GM21529 (cell line): ENCODE data around the gene LRRC32.

ENCODE experiments used
- ATAC-seq: cut with Tn5 transposase; IDR thresholded peaks from one replicate; pipeline ENCODE4 v1.9.1; 2021; ENCODE audit not compliant: unreplicated experiment

LRRC32 gene, protein sequence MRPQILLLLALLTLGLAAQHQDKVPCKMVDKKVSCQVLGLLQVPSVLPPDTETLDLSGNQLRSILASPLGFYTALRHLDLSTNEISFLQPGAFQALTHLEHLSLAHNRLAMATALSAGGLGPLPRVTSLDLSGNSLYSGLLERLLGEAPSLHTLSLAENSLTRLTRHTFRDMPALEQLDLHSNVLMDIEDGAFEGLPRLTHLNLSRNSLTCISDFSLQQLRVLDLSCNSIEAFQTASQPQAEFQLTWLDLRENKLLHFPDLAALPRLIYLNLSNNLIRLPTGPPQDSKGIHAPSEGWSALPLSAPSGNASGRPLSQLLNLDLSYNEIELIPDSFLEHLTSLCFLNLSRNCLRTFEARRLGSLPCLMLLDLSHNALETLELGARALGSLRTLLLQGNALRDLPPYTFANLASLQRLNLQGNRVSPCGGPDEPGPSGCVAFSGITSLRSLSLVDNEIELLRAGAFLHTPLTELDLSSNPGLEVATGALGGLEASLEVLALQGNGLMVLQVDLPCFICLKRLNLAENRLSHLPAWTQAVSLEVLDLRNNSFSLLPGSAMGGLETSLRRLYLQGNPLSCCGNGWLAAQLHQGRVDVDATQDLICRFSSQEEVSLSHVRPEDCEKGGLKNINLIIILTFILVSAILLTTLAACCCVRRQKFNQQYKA

GRCh38 chr11:76670485-76671236 lies at the start of gene LRRC32:
TSS of gene LRRC32 (minus strand) at chr11:76670747. CDS start at chr11:76665954, 4,793 bp downstream.
- ATAC-seq: no peak

DNA sequence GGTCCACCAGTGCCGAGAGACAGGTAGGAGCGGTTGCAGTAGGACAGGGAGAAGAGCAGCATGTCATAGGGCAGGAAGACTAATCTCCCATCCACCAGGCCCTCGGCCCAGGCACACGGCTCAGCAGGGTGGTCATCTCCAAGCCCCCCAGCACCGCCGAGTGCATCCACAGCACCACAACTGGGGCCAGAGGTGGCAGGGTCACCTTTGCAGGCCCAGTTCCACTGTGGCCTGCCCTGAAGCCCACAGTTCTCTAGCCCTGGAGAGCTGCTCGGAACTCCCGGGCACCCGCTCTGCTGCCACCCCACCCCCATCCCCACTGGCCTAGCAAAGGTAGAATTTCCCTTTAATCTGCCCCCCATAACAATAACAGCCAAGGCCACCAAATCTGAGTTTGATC lies 49.1 kb upstream of the LRRC32 start:
- ATAC-seq: no peak

- ATAC-seq: no peak
Measured at GRCh38 chr11:76719281-76719680, 48.7 kb upstream of the LRRC32 start.

- no peak for ATAC-seq
Measured at GRCh38 chr11:76717816-76718215, 47.3 kb upstream of the LRRC32 start.

DNA sequence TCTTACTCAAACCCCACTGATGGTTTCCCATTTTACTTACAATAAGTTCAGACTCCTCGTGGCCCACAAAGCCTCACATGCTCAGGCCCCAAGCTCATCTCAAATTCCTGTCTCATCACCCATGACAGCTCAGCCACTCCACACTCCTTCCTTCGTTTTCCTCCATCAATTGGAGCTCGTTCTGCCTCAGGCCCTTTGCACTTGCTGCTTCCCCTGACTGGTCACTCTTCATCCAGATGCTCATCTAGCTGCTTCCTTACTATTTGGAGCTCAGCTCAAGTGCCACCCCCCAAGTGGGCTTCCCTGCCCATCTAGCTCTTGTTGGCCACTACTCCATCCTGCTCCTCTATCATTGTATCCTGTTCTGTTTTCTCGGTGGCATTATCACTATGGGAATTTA lies 46.8 kb upstream of the LRRC32 start:
- no peak for ATAC-seq

- ATAC-seq: no peak
Measured at GRCh38 chr11:76716268-76716667, 45.7 kb upstream of the LRRC32 start.

- no peak for ATAC-seq
Measured at GRCh38 chr11:76714493-76714892, 43.9 kb upstream of the LRRC32 start.

- ATAC-seq: no peak
Measured at GRCh38 chr11:76713499-76713898, 43.0 kb upstream of the LRRC32 start.

- ATAC-seq: no peak
Measured at GRCh38 chr11:76712125-76712524, 41.6 kb upstream of the LRRC32 start.

- ATAC-seq: no peak
Measured at GRCh38 chr11:76709756-76710155, 39.2 kb upstream of the LRRC32 start.

DNA sequence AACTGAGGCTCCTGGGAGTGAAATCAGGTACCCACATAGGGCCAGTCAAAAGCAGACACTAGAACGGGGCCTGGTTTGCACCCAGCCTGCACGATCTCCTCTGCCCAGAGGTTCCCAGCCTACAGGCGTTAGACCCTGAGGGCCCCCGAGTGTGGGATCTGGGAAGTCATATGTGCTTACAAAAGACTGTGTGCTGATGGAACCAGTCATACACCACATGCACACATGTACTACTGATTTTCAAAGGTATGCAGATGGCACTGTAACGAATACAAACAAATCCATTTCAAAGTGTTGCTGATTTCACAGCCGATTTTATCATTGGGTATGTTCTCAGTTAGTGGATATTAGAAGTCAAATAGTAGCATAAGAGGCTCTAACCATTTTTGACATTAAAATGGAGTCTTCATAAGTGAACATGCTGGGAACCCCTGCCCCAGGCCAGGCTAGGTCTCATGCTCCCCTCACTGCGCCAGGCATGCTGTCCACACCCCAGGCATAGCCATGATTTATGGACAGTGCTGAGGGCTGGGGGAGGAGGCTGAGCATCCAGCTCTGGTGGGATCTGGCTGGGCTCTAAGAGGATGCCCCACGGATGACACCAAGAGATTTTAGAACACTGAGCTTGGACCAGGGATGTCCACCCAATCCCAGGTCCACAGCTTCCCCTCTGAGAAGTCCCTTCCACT lies 38.6 kb upstream of the LRRC32 start:
- no peak for ATAC-seq

DNA sequence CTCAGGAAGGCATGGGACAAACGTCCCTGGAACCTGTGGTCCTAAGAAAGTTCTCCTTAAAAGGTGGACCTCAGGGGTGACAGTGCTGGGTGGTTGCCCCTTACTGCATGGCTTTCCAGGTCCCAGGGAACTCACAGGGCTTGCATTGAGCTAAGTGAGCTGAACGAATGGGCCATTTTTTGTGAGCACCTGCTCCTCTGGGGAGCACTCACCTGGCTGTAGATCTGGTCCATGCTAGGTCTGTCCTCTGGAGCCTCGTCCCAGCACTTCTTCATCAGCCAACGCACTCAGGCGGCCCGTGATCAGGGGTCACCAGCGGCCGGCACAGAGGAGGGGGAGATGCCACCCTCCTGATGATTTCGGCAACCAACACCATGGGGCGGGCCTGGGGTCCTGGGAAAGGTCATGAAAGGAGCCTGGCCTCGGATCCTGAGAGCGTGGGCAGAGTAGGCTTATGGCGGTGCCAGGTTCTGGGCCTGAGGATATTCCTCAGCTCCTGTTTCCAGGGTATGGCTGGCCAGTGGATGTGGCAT lies 36.8 kb upstream of the LRRC32 start:
- no peak for ATAC-seq

DNA sequence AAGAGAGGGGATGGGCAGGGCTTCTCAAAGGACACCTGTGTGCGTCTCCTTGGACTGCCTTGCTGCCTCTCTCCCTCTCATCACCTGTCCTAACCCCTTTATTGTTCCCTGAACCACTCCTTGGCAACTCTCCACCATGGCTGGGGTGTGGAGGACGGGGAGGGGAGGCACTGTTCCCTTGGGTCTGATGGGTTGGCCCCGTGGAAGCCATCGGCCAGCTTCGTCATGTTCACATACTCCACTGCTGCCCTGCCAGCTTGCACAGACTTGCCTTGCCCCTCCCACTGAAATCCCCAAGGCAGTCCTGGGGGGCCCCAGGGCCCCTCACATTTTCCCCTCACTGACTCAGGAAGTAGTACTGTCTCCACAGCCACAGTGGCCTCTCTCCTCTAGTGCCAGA lies 36.1 kb upstream of the LRRC32 start:
- ATAC-seq: no peak

- no peak for ATAC-seq
Measured at GRCh38 chr11:76705826-76706225, 35.3 kb upstream of the LRRC32 start.

DNA sequence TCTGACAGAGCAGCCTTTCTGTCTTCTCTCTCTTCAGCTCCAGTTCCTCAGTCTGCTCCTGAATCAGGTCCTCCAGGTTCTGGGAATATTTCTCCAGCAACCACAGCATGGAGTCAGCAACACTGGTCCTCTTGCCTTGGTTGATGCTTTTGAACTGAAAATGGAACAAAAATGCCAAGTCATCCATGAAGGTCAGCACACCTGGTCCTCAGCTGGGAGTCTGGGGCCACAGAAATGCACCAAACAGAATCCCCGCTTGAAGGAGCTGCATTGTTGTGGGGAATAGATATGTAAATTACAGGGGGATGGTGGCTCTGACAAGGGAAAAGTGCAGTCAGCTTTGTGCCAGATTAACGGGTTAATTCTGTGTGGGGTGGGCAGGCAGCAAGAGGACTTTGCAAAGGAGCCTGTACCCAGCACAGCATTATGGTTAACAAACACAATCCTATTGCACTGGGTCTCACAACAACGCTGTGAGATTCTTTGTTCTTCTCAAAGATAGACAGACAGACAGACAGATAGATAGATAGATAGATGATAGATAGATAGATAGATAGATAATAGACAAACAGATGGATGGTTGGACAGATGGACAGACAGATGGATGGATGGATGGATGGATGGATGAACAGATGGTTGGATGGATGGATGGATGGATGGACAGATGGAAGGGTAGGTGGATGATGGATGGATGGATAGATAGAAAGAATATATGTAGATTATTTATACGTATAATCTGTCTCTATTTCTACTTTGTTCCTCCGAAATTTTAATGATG lies 33.8 kb upstream of the LRRC32 start:
- ATAC-seq: no peak

GRCh38 chr11:76703707-76704106 lies 33.2 kb upstream of the LRRC32 start:
- ATAC-seq: no peak

DNA sequence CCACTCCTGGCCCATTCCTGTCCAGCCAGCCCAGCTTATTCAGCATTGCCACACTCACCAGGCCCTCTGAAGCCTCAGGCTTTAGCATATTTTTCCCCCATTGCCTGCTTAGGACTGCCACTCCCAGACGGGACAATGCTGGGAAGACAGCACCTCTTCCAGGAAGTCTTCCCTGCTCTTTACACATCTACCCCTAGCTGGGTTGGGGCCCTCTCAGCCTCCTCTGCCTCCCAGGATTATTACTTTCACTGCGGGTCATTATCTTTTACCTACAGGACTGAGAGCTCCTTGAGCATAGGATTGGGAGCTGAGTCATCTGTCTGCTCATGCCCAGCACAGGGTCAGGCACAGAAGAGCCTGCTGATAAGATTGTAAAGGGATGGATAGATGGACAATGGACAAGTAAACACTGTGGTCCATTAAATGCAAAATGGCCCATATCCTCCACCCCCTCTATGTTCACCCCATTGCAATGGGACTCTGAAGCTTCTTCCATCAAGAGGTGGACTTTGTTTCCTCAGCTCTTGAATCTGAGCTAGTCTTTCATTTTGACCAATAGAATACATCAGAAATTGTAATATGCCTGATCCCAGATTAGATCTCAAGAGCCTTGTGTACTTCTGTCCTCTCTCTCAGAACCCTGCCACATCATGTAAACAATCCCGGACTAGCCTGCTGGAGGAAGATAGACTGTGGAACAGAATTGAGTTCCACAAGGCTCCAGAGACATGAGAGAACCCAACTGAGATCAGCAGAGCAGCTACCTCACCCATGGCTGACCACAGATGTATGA lies 32.0 kb upstream of the LRRC32 start:
- ATAC-seq: no peak

GRCh38 chr11:76701294-76702040 lies 30.9 kb upstream of the LRRC32 start:
- no peak for ATAC-seq
